HEK293T (cell line): ENCODE data around the gene TBRG4.

Experiments
- ELF4 ChIP-seq: fragments of 450-650 bp; IDR thresholded peaks from 2 replicates; pipeline ENCODE4 v1.6.1; 2017; ENCODE audit warnings: antibody characterized with exemption
- LEF1 ChIP-seq: fragments of 450-650 bp; IDR thresholded peaks from 2 replicates; pipeline ENCODE4 v1.6.1; 2017; ENCODE audit warnings: mild to moderate bottlenecking, borderline replicate concordance
- SP1 ChIP-seq: fragments of 450-650 bp; IDR thresholded peaks from 2 replicates; pipeline ENCODE4 v1.6.1; 2017

DNA sequence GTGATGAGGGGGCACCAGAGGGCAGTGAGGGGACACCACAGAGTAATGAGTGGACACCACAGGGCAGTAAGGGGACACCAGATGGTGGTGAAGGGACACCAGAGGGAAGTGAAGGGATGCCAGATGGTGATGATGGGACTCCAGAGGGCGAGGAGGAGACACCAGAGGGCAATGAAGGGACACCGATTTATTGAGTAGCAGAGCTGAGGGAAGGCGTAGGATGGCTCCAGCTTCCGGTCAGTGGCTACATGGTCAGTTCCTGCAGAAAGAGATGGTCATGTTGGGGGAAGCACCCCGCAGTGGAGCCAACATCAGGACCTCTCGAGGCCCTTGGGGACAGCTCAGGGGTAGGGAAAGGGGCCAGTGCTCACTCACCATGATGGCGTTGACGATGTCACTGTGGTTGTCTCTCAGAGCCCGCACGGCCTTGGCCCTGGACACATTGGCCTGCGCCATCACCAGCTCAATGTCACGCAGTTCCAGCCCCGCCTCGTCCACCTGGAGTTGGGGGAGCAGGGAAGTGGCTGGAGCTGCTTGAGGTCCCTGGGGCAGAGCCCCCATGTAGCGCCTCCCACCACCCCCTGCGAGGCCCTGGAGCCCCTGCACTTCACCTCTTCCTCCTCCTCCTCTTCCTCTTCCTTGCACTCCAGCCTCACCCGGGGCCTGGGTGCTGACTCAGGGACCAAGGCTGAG lies 31.1 kb downstream of the TBRG4 start:
- no peak for TF ChIP-seq SP1
- TF ChIP-seq ELF4 = no peak
- TF ChIP-seq LEF1 = no peak
